ENCODE data around the gene RASSF3.

The RASSF3 gene

DNA sequence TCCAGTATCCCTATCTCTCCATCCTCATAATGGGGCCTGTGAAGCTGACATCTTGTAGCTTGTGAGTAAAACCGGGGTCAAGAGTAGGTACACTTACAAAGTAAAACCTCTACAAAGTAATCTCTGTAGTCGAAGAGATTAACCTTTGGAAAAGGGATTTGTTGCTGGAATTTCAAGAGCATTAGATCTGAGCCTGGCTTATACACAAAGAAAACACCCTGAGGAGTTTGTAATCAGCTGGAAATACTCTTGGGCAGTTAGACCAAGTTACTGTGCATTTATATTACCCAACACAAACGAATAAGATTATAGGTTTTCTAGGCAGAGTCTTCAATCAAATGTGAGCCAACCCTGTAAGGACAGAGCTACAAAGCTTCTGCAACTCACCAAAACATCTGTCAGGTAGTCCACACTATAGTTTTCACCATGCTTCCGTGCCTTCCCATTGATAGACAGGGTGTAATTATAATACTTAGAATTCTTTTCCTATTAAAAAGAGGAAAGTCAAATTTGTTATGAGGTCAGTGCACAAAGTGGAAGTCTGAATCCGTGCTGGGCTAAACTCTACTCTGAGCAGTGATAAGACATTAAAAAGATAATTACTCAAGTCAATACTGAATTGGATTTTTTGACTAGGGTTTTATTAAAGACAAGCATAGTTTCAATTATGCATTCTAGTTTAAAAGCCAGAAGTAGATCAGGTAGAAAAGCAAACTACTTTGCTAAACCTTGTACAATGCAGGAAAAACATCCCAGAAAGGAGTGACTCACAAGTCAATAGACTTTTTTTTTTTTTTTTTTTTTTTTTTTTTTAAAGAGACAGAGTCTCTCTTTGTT is 134.3 kb downstream of the RASSF3 start:
- H3K4me3 ChIP-seq (ENCODE audit: low read depth, low read length), result no peak overlapping the region
- no peak for DNase-seq (ENCODE audit: low read depth)
- TF ChIP-seq CTCF (IDR thresholded peaks at IDR 0.05; ENCODE audit: low read depth, low read length, missing control alignments), result no peak
- in situ Hi-C loops (cut with HindIII; ENCODE audit: low sequenced_read_pairs), result no loop called here

DNA sequence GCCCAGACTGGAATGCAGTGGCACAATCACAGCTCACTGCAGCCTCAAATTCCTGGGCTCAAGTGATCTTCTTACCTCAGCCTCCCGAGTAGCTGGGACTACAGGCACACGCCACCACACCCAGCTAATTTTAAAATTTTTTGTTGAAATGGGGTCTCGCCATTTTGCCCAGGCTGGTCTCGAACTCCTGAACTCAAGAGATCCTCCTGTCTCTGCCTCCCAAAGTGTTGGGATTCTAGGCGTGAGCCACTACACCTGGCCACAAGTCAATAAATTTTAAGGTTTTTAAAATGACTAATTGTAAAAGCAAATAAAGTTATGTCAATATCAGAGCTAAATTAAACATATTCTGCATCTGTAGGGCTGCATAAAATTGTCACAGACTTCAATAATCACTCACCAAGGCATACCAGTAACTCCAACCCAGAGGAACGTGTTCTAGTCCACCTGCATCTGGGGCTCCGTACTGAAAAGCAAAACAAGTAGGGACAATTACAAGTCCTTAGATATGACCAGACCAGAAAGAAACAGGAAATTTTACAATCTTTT is 135.0 kb downstream of the RASSF3 start:
- H3K4me3 ChIP-seq (ENCODE audit: low read depth, low read length), result no peak overlapping the region
- in situ Hi-C loops (cut with HindIII; ENCODE audit: low sequenced_read_pairs), result no loop called here
- DNase-seq (ENCODE audit: low read depth), result no peak
- TF ChIP-seq CTCF (IDR thresholded peaks at IDR 0.05; ENCODE audit: low read depth, low read length, missing control alignments), result no peak

DNA sequence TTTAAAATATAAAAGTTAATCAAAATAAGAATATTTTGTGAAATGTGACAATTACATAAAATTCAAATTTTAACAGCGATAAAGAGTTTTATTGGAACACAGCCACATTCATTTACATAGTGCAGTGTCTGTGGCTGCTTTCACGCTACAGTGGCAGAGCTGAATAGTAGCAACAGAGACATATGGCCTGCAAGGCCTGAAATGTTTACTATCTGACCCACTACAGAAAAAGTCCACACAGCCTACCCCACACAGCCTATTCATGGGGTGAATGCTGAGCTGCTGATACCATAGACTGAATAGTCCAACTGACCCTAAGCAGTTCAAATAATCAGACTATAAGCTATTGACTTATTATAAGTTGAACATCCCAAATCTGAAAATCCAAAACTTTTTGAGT is 135.7 kb downstream of the RASSF3 start:
- in situ Hi-C loops (cut with HindIII; ENCODE audit: low sequenced_read_pairs), result no loop called here
- H3K4me3 ChIP-seq (ENCODE audit: low read depth, low read length), result no peak overlapping the region
- DNase-seq (ENCODE audit: low read depth), result no peak
- no peak for TF ChIP-seq CTCF (IDR thresholded peaks at IDR 0.05; ENCODE audit: low read depth, low read length, missing control alignments)

DNA sequence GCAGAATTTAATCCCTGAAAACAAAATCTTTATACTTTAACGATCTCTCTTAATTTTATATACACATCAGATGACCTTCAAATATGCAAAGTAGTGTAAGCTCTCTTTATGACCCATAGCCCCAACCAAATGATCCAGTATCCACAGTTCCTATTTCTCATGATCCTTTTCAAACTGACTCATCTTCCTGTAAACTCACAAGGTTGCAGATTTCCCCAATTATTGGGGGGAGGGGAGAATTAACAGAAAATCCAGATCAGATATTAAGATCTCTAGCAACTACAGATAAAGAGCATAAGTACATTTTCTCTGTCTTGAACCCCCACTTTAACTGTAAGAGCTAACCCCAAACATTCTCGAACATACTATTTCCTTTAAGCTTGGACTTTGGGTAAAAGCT is 136.4 kb downstream of the RASSF3 start:
- no peak for DNase-seq (ENCODE audit: low read depth)
- in situ Hi-C loops (cut with HindIII; ENCODE audit: low sequenced_read_pairs), result no loop called here
- no peak for TF ChIP-seq CTCF (IDR thresholded peaks at IDR 0.05; ENCODE audit: low read depth, low read length, missing control alignments)
- H3K4me3 ChIP-seq (ENCODE audit: low read depth, low read length), result no peak overlapping the region
